NT2/D1 (cell line): ENCODE measurements around the gene C11orf24.

Experiments
- DNase-seq: peaks from one replicate; pipeline ENCODE4 v3.0.0-alpha.2; 2011; ENCODE audit warnings: low read depth, low spot score
- H3K27me3 ChIP-seq: 2 replicates; pipeline ENCODE4 v1.6.0; 2011; ENCODE audit warnings: mild to moderate bottlenecking; ENCODE audit not compliant: insufficient read length, insufficient read depth
- H3K36me3 ChIP-seq: 2 replicates; pipeline ENCODE4 v1.6.1; 2011; ENCODE audit warnings: mild to moderate bottlenecking, low read length, mixed read lengths; ENCODE audit not compliant: insufficient read depth, insufficient read length
- H3K4me1 ChIP-seq: 2 replicates; pipeline ENCODE4 v1.5.1; 2011; ENCODE audit not compliant: insufficient read depth, insufficient read length
- H3K4me3 ChIP-seq: 2 replicates; pipeline ENCODE4 v1.5.1; 2011; ENCODE audit warnings: low read depth; ENCODE audit not compliant: insufficient read length
- H3K9ac ChIP-seq: 2 replicates; pipeline ENCODE4 v1.6.0; 2011; ENCODE audit warnings: low read depth; ENCODE audit not compliant: insufficient read length
- H3K9me3 ChIP-seq: 2 replicates; pipeline ENCODE4 v1.5.1; 2011; ENCODE audit warnings: mild to moderate bottlenecking, low read length; ENCODE audit not compliant: insufficient read depth
- SUZ12 ChIP-seq: IDR thresholded peaks from 2 replicates; pipeline ENCODE4 v1.6.1; 2011; ENCODE audit not compliant: insufficient read length, insufficient read depth; ENCODE audit errors: extremely low read depth
- YY1 ChIP-seq: IDR thresholded peaks from 2 replicates; pipeline ENCODE4 v1.6.1; 2011; ENCODE audit not compliant: insufficient read length, insufficient read depth
- ZNF274 ChIP-seq: IDR thresholded peaks from 2 replicates; pipeline ENCODE4 v1.6.1; 2011; ENCODE audit warnings: mild to moderate bottlenecking, low read depth, low read length

Gene C11orf24

GRCh38 chr11:68215087-68215445 is 56.7 kb downstream of the C11orf24 start:
- no peak for DNase-seq
- H3K36me3 ChIP-seq = no peaks in the 10 kb centered on the region

DNA sequence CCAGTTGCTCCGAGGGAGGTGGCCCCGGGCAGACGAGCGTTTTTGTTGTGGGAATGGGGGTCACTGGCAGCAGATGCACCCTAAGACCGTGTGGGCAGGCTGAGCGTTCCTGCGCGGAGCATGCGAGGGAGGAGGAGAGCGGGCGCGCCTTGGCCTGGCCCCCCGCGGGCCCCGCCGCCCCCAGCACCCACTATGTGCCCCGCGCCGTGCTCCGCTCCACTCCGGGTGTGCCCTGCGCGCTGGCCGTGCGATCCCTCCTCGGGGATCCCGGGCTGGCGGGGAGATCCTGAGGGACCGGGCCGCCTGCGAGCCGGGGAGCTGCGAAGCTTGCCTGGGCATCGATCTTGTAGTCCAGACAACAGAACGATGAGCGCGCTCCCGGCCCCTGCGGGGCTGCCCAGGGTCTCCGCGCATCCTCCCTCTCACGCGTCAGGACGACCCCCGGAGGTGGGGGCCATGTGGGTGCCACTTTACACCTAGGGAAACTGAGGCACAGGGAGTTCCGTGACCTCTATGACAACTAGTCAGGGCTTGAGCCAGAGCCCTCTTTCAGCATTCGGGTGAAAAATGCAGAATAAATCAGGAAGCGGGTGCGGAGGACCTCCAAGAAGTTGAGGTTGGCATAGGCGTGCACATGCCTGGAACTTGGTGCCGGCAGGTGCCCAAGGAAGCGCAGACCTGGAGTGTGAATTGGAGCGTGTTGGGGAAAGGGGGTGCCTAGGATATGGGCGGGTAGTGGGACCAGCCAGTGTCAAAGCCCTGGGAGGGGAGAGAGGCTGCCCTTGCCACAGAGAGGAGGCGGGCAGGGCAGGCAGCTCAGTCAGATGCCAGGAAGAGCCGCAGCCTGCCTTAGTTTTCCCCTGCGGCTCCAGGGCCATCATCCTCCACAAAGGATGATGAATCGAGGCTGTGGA is 57.3 kb downstream of the C11orf24 start:
- Histone ChIP-seq H3K27me3 (peaks cover 7% of the 10 kb centered on the region), H3K9me3 (no peaks in the 10 kb centered on the region), H3K9ac (peak overlapping the region; percentile 96), H3K36me3 (no peaks in the 10 kb centered on the region), H3K4me1 (peaks cover 16% of the 10 kb centered on the region), H3K4me3 (peak overlapping the region; percentile 79)
- DNase-seq = no peak
- TF ChIP-seq ZNF274 = no peak
- TF ChIP-seq YY1 = no peak
- TF ChIP-seq SUZ12 = no peak

More at GRCh38 chr11:68215087-68215445, 56.7 kb downstream of the C11orf24 start:
- Histone ChIP-seq H3K4me3 (no peak overlapping the region), H3K9me3 (no peaks in the 10 kb centered on the region), H3K4me1 (peaks cover 16% of the 10 kb centered on the region), H3K27me3 (peaks cover 7% of the 10 kb centered on the region), H3K9ac (no peak overlapping the region)
- TF ChIP-seq ZNF274 (no peak), SUZ12 (no peak), YY1 (no peak)

GRCh38 chr11:68213555-68214172 is 58.1 kb downstream of the C11orf24 start:
- Histone ChIP-seq H3K36me3 (no peaks in the 10 kb centered on the region), H3K9me3 (no peaks in the 10 kb centered on the region), H3K4me1 (peaks cover 18% of the 10 kb centered on the region), H3K4me3 (peak overlapping the region; percentile 79), H3K9ac (peak overlapping the region; percentile 96), H3K27me3 (peaks cover 7% of the 10 kb centered on the region)
- DNase-seq = peak; percentile 88
- TF ChIP-seq ZNF274 (no peak), YY1 (peak; percentile 68)

DNA sequence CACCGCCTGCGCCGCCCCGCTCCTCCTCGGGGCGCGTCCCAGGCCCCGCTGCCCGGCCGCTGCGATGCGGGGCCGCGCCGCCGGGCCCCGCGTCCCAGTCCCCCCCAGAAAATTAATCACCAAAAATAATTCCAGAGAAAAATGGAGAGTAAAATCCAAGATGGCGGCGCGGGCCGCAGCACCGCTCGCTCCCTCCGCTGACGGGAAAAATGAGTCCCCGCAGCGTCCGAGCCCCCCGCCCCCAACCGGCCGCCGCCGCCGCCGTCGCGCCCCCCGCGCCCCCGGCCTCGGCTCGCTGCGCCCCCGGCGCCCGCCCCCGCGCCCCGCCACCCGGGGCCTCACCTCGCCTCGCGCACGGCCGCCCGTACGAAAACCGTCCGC is 58.6 kb downstream of the C11orf24 start, which contains the start of gene KMT5B:
TSS of gene KMT5B (minus strand) at position 162 of the 381 bp plus-strand sequence. CDS start 23,220 bp downstream, outside the sequence.
- DNase-seq = peak; percentile 33
- Histone ChIP-seq H3K4me3 (peak within 1 kb of the TSS; percentile 84), H3K9me3 (no peaks in the 10 kb centered on the region), H3K4me1 (peaks cover 18% of the 10 kb centered on the region), H3K36me3 (no peaks in the 10 kb centered on the region), H3K9ac (peak within 1 kb of the TSS; percentile 96), H3K27me3 (peaks cover 7% of the 10 kb centered on the region)
- TF ChIP-seq ZNF274 = no peak
- TF ChIP-seq YY1 = peak; percentile 92

- peak; percentile 48 for DNase-seq
- Histone ChIP-seq H3K4me1 (peaks cover 18% of the 10 kb centered on the region), H3K36me3 (no peaks in the 10 kb centered on the region), H3K9ac (peak overlapping the region; percentile 85), H3K27me3 (peaks cover 7% of the 10 kb centered on the region), H3K4me3 (peak overlapping the region; percentile 84), H3K9me3 (no peaks in the 10 kb centered on the region)
- TF ChIP-seq SUZ12 (no peak), YY1 (no peak), ZNF274 (no peak)
Measured at GRCh38 chr11:68212421-68213134, 59.2 kb downstream of the C11orf24 start.

GRCh38 chr11:68211546-68211945 is 60.2 kb downstream of the C11orf24 start:
- no peak for DNase-seq
- Histone ChIP-seq H3K36me3 (no peaks in the 10 kb centered on the region), H3K27me3 (peaks cover 7% of the 10 kb centered on the region), H3K4me3 (peak overlapping the region; percentile 84), H3K9ac (peak overlapping the region; percentile 85), H3K9me3 (no peaks in the 10 kb centered on the region), H3K4me1 (peaks cover 18% of the 10 kb centered on the region)
- TF ChIP-seq SUZ12 (no peak), YY1 (no peak), ZNF274 (no peak)
